ENCODE measurements around the gene CACNA1C. TPM values are rescaled to one million over a fixed set of nuclear protein-coding genes. Genes with fewer than 3 reads are reported as not detected.
"Not testable (repeated sequence)": the region's sequence is repeated elsewhere in the genome, so short reads cannot be mapped to it uniquely, and the experiment has no call there.

The CACNA1C gene
- total RNA-seq, 1 donor from 2014 or later, result 7.3 TPM

DNA sequence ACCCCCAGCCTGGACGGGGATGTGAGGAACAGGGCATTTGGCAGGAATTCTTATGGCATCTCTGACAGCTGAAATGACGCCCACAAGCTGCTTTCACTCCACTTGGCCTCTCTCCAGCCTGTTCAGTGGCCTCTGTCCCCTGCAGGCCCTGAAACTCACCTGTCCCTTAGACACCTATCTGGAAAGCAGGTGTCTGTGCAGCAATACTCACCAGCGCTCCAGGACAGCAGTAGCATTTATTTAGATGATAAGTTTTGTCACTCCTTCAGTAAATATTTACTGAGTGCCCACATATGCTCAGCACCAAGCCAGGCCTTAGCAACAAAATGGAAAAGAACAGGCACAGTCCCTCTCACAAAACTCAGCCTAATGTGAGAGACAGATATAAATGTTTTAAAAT is 430.9 kb downstream of the CACNA1C start:
- no peak overlapping the region for H3K27ac ChIP-seq (ENCODE audit: low read depth, low read length)
- H3K4me1 ChIP-seq (ENCODE audit: control insufficient read depth in 3 of 3, insufficient read depth in 3 of 3, low read length in 3 of 3), result no peaks in the 10 kb centered on the region

DNA sequence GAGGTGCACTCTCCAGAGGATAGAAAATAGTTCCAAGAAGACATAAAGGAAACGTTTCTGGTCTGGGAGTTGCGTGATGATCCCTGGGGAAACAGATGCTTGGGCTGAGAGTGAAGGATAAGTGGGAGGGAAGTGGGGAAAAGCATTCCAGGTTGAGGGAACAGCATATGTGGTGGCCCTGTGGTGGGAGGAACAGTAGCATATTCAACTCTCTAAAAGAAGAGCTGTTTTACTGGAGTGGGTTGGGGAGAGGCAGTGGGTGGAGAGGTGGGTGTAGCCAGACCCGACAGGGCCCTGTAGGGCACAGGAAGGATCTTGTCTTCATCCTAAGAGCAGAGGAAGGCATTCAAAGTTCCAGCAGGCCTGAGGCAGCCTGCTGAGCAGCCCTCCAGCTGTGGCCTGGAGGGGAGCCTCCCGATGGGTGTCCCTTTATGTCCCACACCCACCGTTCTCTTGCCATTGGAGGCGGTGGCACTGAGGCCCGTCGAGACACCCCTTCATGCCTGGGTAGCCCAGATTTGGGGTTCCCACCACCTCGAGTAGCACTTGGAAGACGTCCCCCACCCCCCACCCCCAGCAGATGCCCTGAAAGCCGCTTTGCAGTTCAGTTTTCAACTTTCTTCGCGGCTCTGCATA is 431.5 kb downstream of the CACNA1C start:
- Histone ChIP-seq H3K9ac (ENCODE audit: low read depth in 1 of 3, low read length in 3 of 3) (no peak overlapping the region), H3K27me3 (ENCODE audit: control insufficient read depth in 3 of 3, insufficient read depth in 3 of 3, low read length in 3 of 3) (peaks cover 4 to 12% (median 6%) of the 10 kb centered on the region in 3 donors), H3K27ac (ENCODE audit: low read depth, low read length) (no peak overlapping the region), H3K4me3 (ENCODE audit: low read length in 3 of 3) (no peak overlapping the region), H3K36me3 (ENCODE audit: control insufficient read depth in 3 of 3, insufficient read depth in 3 of 3, low read length in 3 of 3) (peaks cover 0 to 2% (median 0%) of the 10 kb centered on the region in 3 donors), H3K4me1 (ENCODE audit: control insufficient read depth in 3 of 3, insufficient read depth in 3 of 3, low read length in 3 of 3) (no peaks in the 10 kb centered on the region), H3K9me3 (ENCODE audit: control insufficient read depth in 3 of 3, low read length in 3 of 3) (no peaks in the 10 kb centered on the region)

More for the DNA sequence above, 430.9 kb downstream of the CACNA1C start:
- Histone ChIP-seq H3K9ac (ENCODE audit: low read depth in 1 of 3, low read length in 3 of 3) (no peak overlapping the region), H3K36me3 (ENCODE audit: control insufficient read depth in 3 of 3, insufficient read depth in 3 of 3, low read length in 3 of 3) (peaks cover 0 to 2% (median 0%) of the 10 kb centered on the region in 3 donors), H3K4me3 (ENCODE audit: low read length in 3 of 3) (no peak overlapping the region), H3K9me3 (ENCODE audit: control insufficient read depth in 3 of 3, low read length in 3 of 3) (no peaks in the 10 kb centered on the region), H3K27me3 (ENCODE audit: control insufficient read depth in 3 of 3, insufficient read depth in 3 of 3, low read length in 3 of 3) (peaks cover 4 to 11% (median 6%) of the 10 kb centered on the region in 3 donors)

DNA sequence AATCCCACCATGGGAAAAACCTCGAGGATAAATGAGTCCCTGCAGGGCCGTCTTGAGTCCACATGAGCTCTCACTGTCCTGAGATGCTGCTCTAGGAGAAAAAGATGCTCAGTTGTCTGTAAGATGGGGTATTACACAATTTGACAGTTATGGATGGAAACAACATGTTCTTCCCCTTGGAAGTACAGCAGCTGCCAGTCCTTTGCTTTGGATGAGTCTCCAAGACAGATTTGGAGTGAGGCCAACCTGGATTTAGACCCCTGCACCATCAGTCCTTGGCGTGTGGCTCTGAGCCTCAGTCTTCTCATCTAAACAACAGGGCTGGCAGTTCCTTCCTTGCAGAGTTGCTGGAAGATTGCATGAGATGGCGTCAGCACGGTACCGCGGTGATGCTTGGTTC is 432.9 kb downstream of the CACNA1C start:
- H3K4me3 ChIP-seq (ENCODE audit: low read length in 3 of 3), result no peak overlapping the region
- H3K4me1 ChIP-seq (ENCODE audit: control insufficient read depth in 3 of 3, insufficient read depth in 3 of 3, low read length in 3 of 3), result no peaks in the 10 kb centered on the region
- peaks cover 4 to 17% (median 6%) of the 10 kb centered on the region in 3 donors for H3K27me3 ChIP-seq (ENCODE audit: control insufficient read depth in 3 of 3, insufficient read depth in 3 of 3, low read length in 3 of 3)
- no peak overlapping the region for H3K27ac ChIP-seq (ENCODE audit: low read depth, low read length)
- H3K36me3 ChIP-seq (ENCODE audit: control insufficient read depth in 3 of 3, insufficient read depth in 3 of 3, low read length in 3 of 3), result peaks cover 0 to 2% (median 0%) of the 10 kb centered on the region in 3 donors
- H3K9me3 ChIP-seq (ENCODE audit: control insufficient read depth in 3 of 3, low read length in 3 of 3), result no peaks in the 10 kb centered on the region
- H3K9ac ChIP-seq (ENCODE audit: low read depth in 1 of 3, low read length in 3 of 3), result no peak overlapping the region

DNA sequence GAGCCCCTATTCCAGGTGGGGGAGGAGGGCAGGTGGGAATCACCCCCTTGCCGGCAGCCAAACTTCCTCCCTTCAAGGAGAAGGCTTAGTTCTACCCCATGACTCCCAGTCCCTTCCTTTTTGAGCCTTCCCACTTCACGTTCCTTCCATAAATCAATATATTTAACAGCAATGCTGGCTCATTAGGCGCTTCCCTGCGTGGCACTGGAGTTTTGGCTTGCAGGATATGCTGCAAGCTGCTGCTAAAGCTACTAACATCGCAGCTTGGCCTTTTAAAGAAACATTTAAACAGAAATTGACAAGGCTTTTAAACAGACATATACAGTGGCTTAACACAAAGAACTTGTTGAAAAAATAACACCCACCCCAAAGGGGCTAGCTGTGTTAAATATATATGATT is 434.0 kb downstream of the CACNA1C start:
- Histone ChIP-seq H3K4me1 (ENCODE audit: control insufficient read depth in 3 of 3, insufficient read depth in 3 of 3, low read length in 3 of 3) (no peaks in the 10 kb centered on the region), H3K27me3 (ENCODE audit: control insufficient read depth in 3 of 3, insufficient read depth in 3 of 3, low read length in 3 of 3) (peaks cover 4 to 18% (median 8%) of the 10 kb centered on the region in 3 donors), H3K4me3 (ENCODE audit: low read length in 3 of 3) (no peak overlapping the region), H3K27ac (ENCODE audit: low read depth, low read length) (no peak overlapping the region), H3K36me3 (ENCODE audit: control insufficient read depth in 3 of 3, insufficient read depth in 3 of 3, low read length in 3 of 3) (peaks cover 0 to 2% (median 0%) of the 10 kb centered on the region in 3 donors), H3K9me3 (ENCODE audit: control insufficient read depth in 3 of 3, low read length in 3 of 3) (no peaks in the 10 kb centered on the region), H3K9ac (ENCODE audit: low read depth in 1 of 3, low read length in 3 of 3) (no peak overlapping the region)

DNA sequence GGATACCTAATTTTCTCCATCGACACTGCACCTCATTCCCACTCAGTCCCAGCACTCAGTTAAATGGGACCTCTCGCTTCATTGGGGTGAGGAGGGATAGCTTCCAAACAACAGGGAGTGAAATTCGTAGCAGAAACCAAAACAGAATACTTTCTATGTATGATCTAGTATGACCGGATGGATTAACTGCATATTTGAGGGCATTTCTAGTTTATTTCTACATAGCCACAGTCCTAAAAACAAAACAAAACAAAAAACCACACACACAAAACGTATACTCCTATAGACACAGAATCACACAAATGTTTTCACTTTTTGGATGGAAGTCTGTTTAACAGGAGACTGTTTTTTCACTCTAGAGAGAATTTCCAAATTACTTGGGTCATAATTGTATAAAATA is 434.5 kb downstream of the CACNA1C start:
- peaks cover 4 to 18% (median 10%) of the 10 kb centered on the region in 3 donors for H3K27me3 ChIP-seq (ENCODE audit: control insufficient read depth in 3 of 3, insufficient read depth in 3 of 3, low read length in 3 of 3)
- peaks cover 0 to 2% (median 0%) of the 10 kb centered on the region in 3 donors for H3K36me3 ChIP-seq (ENCODE audit: control insufficient read depth in 3 of 3, insufficient read depth in 3 of 3, low read length in 3 of 3)
- H3K4me3 ChIP-seq (ENCODE audit: low read length in 3 of 3), result no peak overlapping the region
- H3K27ac ChIP-seq (ENCODE audit: low read depth, low read length), result no peak overlapping the region
- no peaks in the 10 kb centered on the region for H3K9me3 ChIP-seq (ENCODE audit: control insufficient read depth in 3 of 3, low read length in 3 of 3)
- H3K4me1 ChIP-seq (ENCODE audit: control insufficient read depth in 3 of 3, insufficient read depth in 3 of 3, low read length in 3 of 3), result peaks cover 0 to 1% (median 0%) of the 10 kb centered on the region in 3 donors
- H3K9ac ChIP-seq (ENCODE audit: low read depth in 1 of 3, low read length in 3 of 3), result no peak overlapping the region

DNA sequence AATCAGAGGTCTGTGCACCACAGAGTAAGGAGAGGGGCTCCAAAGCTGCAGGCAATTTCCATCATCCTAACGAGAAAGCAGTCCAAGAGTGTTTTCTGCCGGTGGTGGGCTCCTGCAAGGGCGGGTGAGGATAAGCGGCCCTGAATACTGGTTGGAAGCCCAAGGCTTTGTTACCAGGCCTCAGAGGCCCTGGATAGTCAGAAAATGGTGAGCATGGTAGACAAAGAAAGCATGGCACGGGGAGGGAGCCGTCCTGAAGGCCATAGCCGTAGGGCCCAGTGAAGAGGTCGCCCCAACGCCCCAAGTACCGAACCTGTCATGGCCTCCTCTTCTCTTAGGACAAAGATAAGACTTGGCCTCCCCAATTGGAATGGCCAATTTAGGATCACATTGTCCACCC is 435.3 kb downstream of the CACNA1C start:
- Histone ChIP-seq H3K27ac (ENCODE audit: low read depth, low read length) (no peak overlapping the region), H3K9ac (ENCODE audit: low read depth in 1 of 3, low read length in 3 of 3) (no peak overlapping the region), H3K27me3 (ENCODE audit: control insufficient read depth in 3 of 3, insufficient read depth in 3 of 3, low read length in 3 of 3) (peaks cover 6 to 21% (median 16%) of the 10 kb centered on the region in 3 donors), H3K4me1 (ENCODE audit: control insufficient read depth in 3 of 3, insufficient read depth in 3 of 3, low read length in 3 of 3) (peaks cover 0 to 3% (median 2%) of the 10 kb centered on the region in 3 donors), H3K36me3 (ENCODE audit: control insufficient read depth in 3 of 3, insufficient read depth in 3 of 3, low read length in 3 of 3) (peaks cover 0 to 2% (median 0%) of the 10 kb centered on the region in 3 donors), H3K9me3 (ENCODE audit: control insufficient read depth in 3 of 3, low read length in 3 of 3) (no peaks in the 10 kb centered on the region), H3K4me3 (ENCODE audit: low read length in 3 of 3) (no peak overlapping the region)

DNA sequence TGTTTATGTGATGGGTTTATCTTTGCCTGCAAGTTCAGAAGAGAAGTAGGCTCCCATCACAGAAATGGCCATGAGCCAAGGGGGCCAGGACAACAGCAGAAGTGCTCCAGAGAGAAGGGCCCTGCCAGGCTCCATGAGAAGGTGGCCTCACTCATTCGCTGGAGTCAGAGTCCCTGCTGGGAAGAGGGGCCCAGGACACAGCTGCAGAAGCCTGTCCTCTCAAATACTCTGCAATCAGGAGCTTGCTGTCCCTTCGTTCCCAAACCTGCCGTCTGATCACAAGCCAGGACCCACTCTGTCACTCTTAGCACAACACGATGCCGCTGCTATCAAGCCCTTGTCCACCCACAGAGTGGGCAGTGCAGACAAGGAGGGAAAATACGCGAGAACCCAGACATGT is 435.8 kb downstream of the CACNA1C start:
- H3K27ac ChIP-seq (ENCODE audit: low read depth, low read length), result no peak overlapping the region
- H3K4me1 ChIP-seq (ENCODE audit: control insufficient read depth in 3 of 3, insufficient read depth in 3 of 3, low read length in 3 of 3), result peaks cover 0 to 6% (median 2%) of the 10 kb centered on the region in 3 donors
- H3K9ac ChIP-seq (ENCODE audit: low read depth in 1 of 3, low read length in 3 of 3), result no peak overlapping the region
- peaks cover 0 to 2% (median 0%) of the 10 kb centered on the region in 3 donors for H3K36me3 ChIP-seq (ENCODE audit: control insufficient read depth in 3 of 3, insufficient read depth in 3 of 3, low read length in 3 of 3)
- peaks cover 10 to 24% (median 20%) of the 10 kb centered on the region in 3 donors for H3K27me3 ChIP-seq (ENCODE audit: control insufficient read depth in 3 of 3, insufficient read depth in 3 of 3, low read length in 3 of 3)
- no peak overlapping the region for H3K4me3 ChIP-seq (ENCODE audit: low read length in 3 of 3)
- no peaks in the 10 kb centered on the region for H3K9me3 ChIP-seq (ENCODE audit: control insufficient read depth in 3 of 3, low read length in 3 of 3)

DNA sequence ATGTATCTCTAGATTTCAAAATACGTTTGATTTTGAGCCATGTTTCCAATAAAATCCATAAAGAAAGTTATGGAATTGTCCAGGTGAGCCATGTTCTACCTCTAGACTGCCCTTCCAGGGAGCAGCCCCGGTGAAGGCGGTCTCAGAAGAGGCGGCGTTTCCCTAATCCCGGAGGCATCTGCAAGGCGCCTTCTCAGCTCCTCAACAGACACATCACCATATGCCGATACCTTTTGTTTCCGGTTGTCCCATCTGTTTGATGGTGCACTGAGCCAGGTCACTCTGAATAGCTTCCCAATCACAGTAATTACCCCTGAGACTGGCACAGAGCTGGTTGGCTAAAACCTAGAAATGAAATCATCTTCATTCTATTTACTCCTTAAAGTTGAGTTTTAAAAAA is 436.5 kb downstream of the CACNA1C start:
- no peak overlapping the region for H3K27ac ChIP-seq (ENCODE audit: low read depth, low read length)
- peaks cover 0 to 10% (median 7%) of the 10 kb centered on the region in 3 donors for H3K4me1 ChIP-seq (ENCODE audit: control insufficient read depth in 3 of 3, insufficient read depth in 3 of 3, low read length in 3 of 3)
- peaks cover 0 to 2% (median 0%) of the 10 kb centered on the region in 3 donors for H3K36me3 ChIP-seq (ENCODE audit: control insufficient read depth in 3 of 3, insufficient read depth in 3 of 3, low read length in 3 of 3)

DNA sequence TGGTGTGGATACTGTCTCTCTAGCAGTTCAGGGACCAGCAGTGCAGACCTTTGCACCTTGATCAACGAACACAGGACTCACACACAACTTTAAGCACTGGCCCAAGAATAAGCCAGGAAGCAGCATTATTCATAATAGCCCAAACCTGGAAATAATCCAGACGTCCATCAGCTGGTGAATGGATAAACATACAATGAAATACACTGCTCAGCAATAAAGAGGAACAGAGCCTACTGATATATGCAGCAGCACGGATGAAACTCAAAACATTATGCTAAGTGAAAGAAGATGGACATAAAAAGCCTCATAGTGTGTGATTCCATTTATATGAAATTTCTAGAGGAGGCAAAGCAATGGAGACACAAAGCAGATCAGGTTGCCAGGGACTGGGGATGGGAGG is 438.0 kb downstream of the CACNA1C start:
- H3K9me3 ChIP-seq (ENCODE audit: control insufficient read depth in 3 of 3, low read length in 3 of 3), result no peaks in the 10 kb centered on the region
- no peak overlapping the region for H3K4me3 ChIP-seq (ENCODE audit: low read length in 3 of 3)
- H3K27ac ChIP-seq (ENCODE audit: low read depth, low read length), result no peak overlapping the region
- peaks cover 11 to 25% (median 18%) of the 10 kb centered on the region in 3 donors for H3K27me3 ChIP-seq (ENCODE audit: control insufficient read depth in 3 of 3, insufficient read depth in 3 of 3, low read length in 3 of 3)
- H3K9ac ChIP-seq (ENCODE audit: low read depth in 1 of 3, low read length in 3 of 3), result no peak overlapping the region
- peaks cover 0 to 2% (median 0%) of the 10 kb centered on the region in 3 donors for H3K36me3 ChIP-seq (ENCODE audit: control insufficient read depth in 3 of 3, insufficient read depth in 3 of 3, low read length in 3 of 3)
- peaks cover 13 to 21% (median 13%) of the 10 kb centered on the region in 3 donors for H3K4me1 ChIP-seq (ENCODE audit: control insufficient read depth in 3 of 3, insufficient read depth in 3 of 3, low read length in 3 of 3)

More for the DNA sequence above, 436.5 kb downstream of the CACNA1C start:
- Histone ChIP-seq H3K9me3 (ENCODE audit: control insufficient read depth in 3 of 3, low read length in 3 of 3) (no peaks in the 10 kb centered on the region), H3K27me3 (ENCODE audit: control insufficient read depth in 3 of 3, insufficient read depth in 3 of 3, low read length in 3 of 3) (peaks cover 11 to 28% (median 20%) of the 10 kb centered on the region in 3 donors), H3K4me3 (ENCODE audit: low read length in 3 of 3) (no peak overlapping the region), H3K9ac (ENCODE audit: low read depth in 1 of 3, low read length in 3 of 3) (no peak overlapping the region)

DNA sequence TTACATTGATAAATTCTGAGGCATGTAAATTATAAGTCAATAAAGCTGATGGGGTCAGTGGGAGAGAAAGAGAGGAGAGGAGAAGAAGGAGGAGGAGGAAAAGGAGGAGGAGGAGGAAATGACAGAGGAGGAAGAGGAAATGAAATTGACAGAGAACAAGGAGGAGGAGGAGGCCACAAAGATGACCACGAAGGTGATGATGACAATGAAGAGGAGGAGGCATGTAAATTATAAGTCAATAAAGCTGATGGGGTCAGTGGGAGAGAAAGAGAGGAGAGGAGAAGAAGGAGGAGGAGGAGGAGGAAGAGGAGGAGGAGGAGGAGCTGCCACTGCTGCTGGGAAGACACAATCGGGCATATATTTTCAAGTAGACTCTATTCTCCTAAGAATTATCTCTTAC is 438.6 kb downstream of the CACNA1C start:
- H3K27ac ChIP-seq (ENCODE audit: low read depth, low read length); H3K9ac ChIP-seq (ENCODE audit: low read depth in 1 of 3, low read length in 3 of 3); H3K4me3 ChIP-seq (ENCODE audit: low read length in 3 of 3); H3K36me3 ChIP-seq (ENCODE audit: control insufficient read depth in 3 of 3, insufficient read depth in 3 of 3, low read length in 3 of 3); H3K9me3 ChIP-seq (ENCODE audit: control insufficient read depth in 3 of 3, low read length in 3 of 3): not testable (repeated sequence)
- peaks cover 11 to 22% (median 17%) of the 10 kb centered on the region in 3 donors for H3K27me3 ChIP-seq (ENCODE audit: control insufficient read depth in 3 of 3, insufficient read depth in 3 of 3, low read length in 3 of 3)
- H3K4me1 ChIP-seq (ENCODE audit: control insufficient read depth in 3 of 3, insufficient read depth in 3 of 3, low read length in 3 of 3), result peaks cover 13 to 25% (median 15%) of the 10 kb centered on the region in 3 donors

Data from skeletal muscle tissue (tissue), 4 donors.